ENCODE measurements around the gene CCSER1. TPM values are rescaled to one million over a fixed set of nuclear protein-coding genes. Genes with fewer than 3 reads are reported as not detected.
"Not testable (repeated sequence)": the region's sequence is repeated elsewhere in the genome, so short reads cannot be mapped to it uniquely, and the experiment has no call there.

The CCSER1 gene
- total and polyA plus RNA-seq, 2 experiments from 2014 or later, result not detected

DNA sequence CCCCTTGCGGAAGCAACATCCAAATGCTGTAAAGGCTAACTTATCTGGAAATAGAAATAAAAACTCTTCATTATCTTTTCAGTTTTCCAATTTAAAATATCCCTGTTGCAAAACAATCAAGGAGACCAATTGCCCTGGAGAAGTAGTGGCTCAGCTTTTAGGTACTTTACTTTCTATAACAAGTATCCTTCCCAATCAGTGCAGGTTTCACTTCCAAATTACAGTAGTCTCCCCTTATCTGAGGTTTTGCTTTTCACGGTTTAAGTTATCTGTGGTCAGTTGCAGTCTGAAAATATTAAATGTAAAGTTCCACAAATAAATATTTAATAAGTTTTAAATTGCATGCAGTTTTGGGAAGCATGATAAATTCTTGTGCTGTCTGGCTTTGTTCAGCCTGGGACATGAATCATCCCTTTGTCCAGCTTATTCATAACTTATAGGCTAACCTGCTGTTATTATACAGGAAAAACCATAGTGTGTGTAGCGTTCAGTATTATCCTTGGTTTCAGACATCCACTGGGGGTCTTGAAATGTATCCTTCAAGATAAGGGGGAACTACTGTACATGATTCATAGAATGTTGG is 1203.5 kb downstream of the CCSER1 start:
- no peak overlapping the region for H3K27ac ChIP-seq
- in situ Hi-C loops (cut with MboI), result no loop called here
- no peak overlapping the region for H3K4me3 ChIP-seq
- no peak overlapping the region for H3K9ac ChIP-seq
- no peaks in the 10 kb centered on the region for H4K20me1 ChIP-seq (ENCODE audit: insufficient read depth)
- H3K27me3 ChIP-seq (replicated peaks; ENCODE audit: insufficient read depth), result no peaks in the 10 kb centered on the region
- no peaks in the 10 kb centered on the region for H3K36me3 ChIP-seq (ENCODE audit: low read depth)
- H3F3A ChIP-seq (ENCODE audit: insufficient read depth), result no peaks in the 10 kb centered on the region
- no peaks in the 10 kb centered on the region for H3K9me2 ChIP-seq (ENCODE audit: insufficient read depth)
- no peak overlapping the region for H3K4me2 ChIP-seq (ENCODE audit: unreplicated experiment)
- H3K4me1 ChIP-seq (ENCODE audit: insufficient read depth), result no peaks in the 10 kb centered on the region
- no peak overlapping the region for H2AFZ ChIP-seq
- TF ChIP-seq EZH2 (IDR thresholded peaks at IDR 0.05; ENCODE audit: insufficient read depth, poor library complexity, severe bottlenecking) (no peak), EZH2phosphoT487 (IDR thresholded peaks at IDR 0.05; ENCODE audit: insufficient read depth, low read depth) (no peak)
- 30 to 34% methylated on average over 3 of the region's 3 CpGs for WGBS, 2 experiments (ENCODE audit: low coverage in 1 of 2, low lambda C conversion rate in 2 of 2, missing lambda C conversion rate in 2 of 2)
- no peak for DNase-seq
- H3K9me3 ChIP-seq (ENCODE audit: low read depth), result no peaks in the 10 kb centered on the region
- H3K79me2 ChIP-seq (ENCODE audit: insufficient read depth), result no peaks in the 10 kb centered on the region

DNA sequence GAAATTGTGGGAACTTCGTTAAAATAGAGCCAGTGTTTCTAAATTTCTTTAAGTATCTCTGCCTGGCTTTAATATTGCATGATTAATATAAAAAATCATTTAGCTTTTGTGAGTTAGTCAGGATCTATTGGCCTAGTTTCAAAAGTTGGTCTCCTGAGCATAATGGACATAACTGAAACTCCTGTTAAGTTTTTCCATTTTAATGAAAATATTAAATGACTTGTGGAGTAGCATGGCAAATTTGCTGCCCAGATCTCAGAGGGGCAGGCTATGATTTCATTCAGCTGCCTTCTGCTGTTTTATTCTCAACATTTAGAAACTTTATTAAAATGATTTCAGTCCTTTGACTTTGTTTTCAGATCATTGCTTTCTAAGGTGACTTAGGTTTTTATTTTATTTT is 1213.6 kb downstream of the CCSER1 start:
- in situ Hi-C loops (cut with MboI), result no loop called here

DNA sequence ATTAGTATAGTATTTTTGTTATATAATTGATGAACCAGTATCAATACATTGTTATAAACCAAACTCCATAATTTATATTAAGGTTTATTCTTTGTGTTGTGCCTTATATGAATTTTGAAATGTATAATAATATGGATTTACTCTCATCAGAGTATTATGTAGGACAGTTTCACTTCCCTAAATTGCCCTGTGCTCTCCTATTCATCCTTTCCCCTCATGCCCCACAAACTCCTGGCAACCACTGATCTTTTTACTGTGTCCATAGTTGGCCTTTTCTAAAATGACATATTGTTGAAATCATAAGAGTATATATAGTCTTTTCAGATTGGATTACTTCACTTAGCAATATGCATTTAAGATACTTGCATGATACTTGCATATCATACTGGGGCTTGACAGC is 1218.4 kb downstream of the CCSER1 start:
- Histone ChIP-seq H3K9ac (no peak overlapping the region), H3K9me3 (ENCODE audit: low read depth) (no peaks in the 10 kb centered on the region), H3K4me3 (no peak overlapping the region), H3F3A (ENCODE audit: insufficient read depth) (no peaks in the 10 kb centered on the region), H2AFZ (no peak overlapping the region), H3K9me2 (ENCODE audit: insufficient read depth) (no peaks in the 10 kb centered on the region), H4K20me1 (ENCODE audit: insufficient read depth) (no peaks in the 10 kb centered on the region), H3K27ac (no peak overlapping the region), H3K4me1 (ENCODE audit: insufficient read depth) (no peaks in the 10 kb centered on the region), H3K36me3 (ENCODE audit: low read depth) (no peaks in the 10 kb centered on the region), H3K4me2 (ENCODE audit: unreplicated experiment) (no peak overlapping the region), H3K79me2 (ENCODE audit: insufficient read depth) (no peaks in the 10 kb centered on the region), H3K27me3 (replicated peaks; ENCODE audit: insufficient read depth) (no peaks in the 10 kb centered on the region)
- TF ChIP-seq EZH2phosphoT487 (IDR thresholded peaks at IDR 0.05; ENCODE audit: insufficient read depth, low read depth) (no peak), EZH2 (IDR thresholded peaks at IDR 0.05; ENCODE audit: insufficient read depth, poor library complexity, severe bottlenecking) (no peak)
- in situ Hi-C loops (cut with MboI), result no loop called here
- no peak for DNase-seq

More for the DNA sequence above, 1213.6 kb downstream of the CCSER1 start:
- H3F3A ChIP-seq (ENCODE audit: insufficient read depth), result no peaks in the 10 kb centered on the region
- H4K20me1 ChIP-seq (ENCODE audit: insufficient read depth), result no peaks in the 10 kb centered on the region
- H3K4me2 ChIP-seq (ENCODE audit: unreplicated experiment), result no peak overlapping the region
- no peaks in the 10 kb centered on the region for H3K36me3 ChIP-seq (ENCODE audit: low read depth)
- no peak overlapping the region for H3K4me3 ChIP-seq
- H3K4me1 ChIP-seq (ENCODE audit: insufficient read depth), result no peaks in the 10 kb centered on the region
- 22 to 32% methylated on average over 1 of the region's 1 CpG for WGBS, 2 experiments (ENCODE audit: low coverage in 1 of 2, low lambda C conversion rate in 2 of 2, missing lambda C conversion rate in 2 of 2)
- TF ChIP-seq EZH2phosphoT487 (IDR thresholded peaks at IDR 0.05; ENCODE audit: insufficient read depth, low read depth) (no peak), EZH2 (IDR thresholded peaks at IDR 0.05; ENCODE audit: insufficient read depth, poor library complexity, severe bottlenecking) (no peak)
- H3K27ac ChIP-seq, result no peak overlapping the region
- no peaks in the 10 kb centered on the region for H3K9me3 ChIP-seq (ENCODE audit: low read depth)
- H3K79me2 ChIP-seq (ENCODE audit: insufficient read depth), result no peaks in the 10 kb centered on the region
- DNase-seq, result no peak
- no peaks in the 10 kb centered on the region for H3K9me2 ChIP-seq (ENCODE audit: insufficient read depth)
- H2AFZ ChIP-seq, result no peak overlapping the region
- H3K9ac ChIP-seq, result no peak overlapping the region
- no peaks in the 10 kb centered on the region for H3K27me3 ChIP-seq (replicated peaks; ENCODE audit: insufficient read depth)

DNA sequence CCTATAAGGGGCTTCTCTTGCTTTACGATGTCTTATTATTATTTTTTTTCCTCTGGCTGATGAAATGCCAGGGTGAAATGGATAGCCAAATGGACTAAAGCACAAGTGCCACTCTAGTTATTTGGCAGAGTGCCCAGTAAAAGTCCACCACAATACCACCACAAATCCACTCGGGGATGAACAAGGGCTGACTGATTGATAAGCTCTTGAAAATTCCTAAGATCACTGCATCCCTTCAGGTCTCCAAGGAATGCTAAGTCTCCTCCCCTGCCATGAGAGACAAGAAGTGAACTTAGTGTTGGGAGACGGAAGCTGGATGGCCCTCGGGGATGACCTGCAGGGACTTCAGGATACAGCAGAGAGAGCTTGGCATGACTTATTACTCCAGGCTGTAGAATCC is 1229.3 kb downstream of the CCSER1 start:
- H3K27me3 ChIP-seq (replicated peaks; ENCODE audit: insufficient read depth), result not testable (repeated sequence)

DNA sequence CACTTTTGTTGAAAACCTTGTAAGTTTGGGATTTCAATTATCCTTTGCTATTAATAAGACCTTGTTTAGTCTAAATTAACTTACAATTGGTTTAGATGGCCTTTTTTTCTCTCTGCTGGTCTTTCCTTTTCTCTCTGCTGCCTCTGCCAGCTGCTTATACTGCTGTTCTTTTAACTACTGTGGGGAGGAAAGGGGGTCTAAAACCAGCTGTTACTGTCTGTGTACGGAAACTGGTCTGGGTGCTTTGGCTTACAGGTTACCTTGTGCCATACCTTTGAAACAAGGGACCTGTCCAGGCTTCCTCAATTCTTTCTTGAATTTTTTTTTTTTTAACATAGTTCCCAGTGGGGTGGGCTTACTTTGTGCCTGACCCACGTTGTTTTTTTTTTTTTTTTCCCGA is 1230.8 kb downstream of the CCSER1 start:
- H3K4me1 ChIP-seq (ENCODE audit: insufficient read depth); in situ Hi-C loops (cut with MboI); H3K4me2 ChIP-seq (ENCODE audit: unreplicated experiment); H3K36me3 ChIP-seq (ENCODE audit: low read depth); H3K9me3 ChIP-seq (ENCODE audit: low read depth); H4K20me1 ChIP-seq (ENCODE audit: insufficient read depth); H3K9ac ChIP-seq; H2AFZ ChIP-seq; DNase-seq; H3K79me2 ChIP-seq (ENCODE audit: insufficient read depth); H3K9me2 ChIP-seq (ENCODE audit: insufficient read depth); H3K4me3 ChIP-seq; H3F3A ChIP-seq (ENCODE audit: insufficient read depth); H3K27me3 ChIP-seq (replicated peaks; ENCODE audit: insufficient read depth); H3K27ac ChIP-seq: not testable (repeated sequence)
- 11 to 23% methylated on average over 3 of the region's 3 CpGs for WGBS, 2 experiments (ENCODE audit: low coverage in 1 of 2, low lambda C conversion rate in 2 of 2, missing lambda C conversion rate in 2 of 2)

More for the DNA sequence above, 1229.3 kb downstream of the CCSER1 start:
- H3K4me2 ChIP-seq (ENCODE audit: unreplicated experiment); H3K36me3 ChIP-seq (ENCODE audit: low read depth); H2AFZ ChIP-seq; H3K9ac ChIP-seq; H3F3A ChIP-seq (ENCODE audit: insufficient read depth); H3K9me3 ChIP-seq (ENCODE audit: low read depth); in situ Hi-C loops (cut with MboI); H3K4me3 ChIP-seq; H3K9me2 ChIP-seq (ENCODE audit: insufficient read depth); H4K20me1 ChIP-seq (ENCODE audit: insufficient read depth); H3K4me1 ChIP-seq (ENCODE audit: insufficient read depth); H3K27ac ChIP-seq; DNase-seq; H3K79me2 ChIP-seq (ENCODE audit: insufficient read depth): not testable (repeated sequence)
- 35 to 55% methylated on average over 4 of the region's 4 CpGs for WGBS, 2 experiments (ENCODE audit: low coverage in 1 of 2, low lambda C conversion rate in 2 of 2, missing lambda C conversion rate in 2 of 2)

DNA sequence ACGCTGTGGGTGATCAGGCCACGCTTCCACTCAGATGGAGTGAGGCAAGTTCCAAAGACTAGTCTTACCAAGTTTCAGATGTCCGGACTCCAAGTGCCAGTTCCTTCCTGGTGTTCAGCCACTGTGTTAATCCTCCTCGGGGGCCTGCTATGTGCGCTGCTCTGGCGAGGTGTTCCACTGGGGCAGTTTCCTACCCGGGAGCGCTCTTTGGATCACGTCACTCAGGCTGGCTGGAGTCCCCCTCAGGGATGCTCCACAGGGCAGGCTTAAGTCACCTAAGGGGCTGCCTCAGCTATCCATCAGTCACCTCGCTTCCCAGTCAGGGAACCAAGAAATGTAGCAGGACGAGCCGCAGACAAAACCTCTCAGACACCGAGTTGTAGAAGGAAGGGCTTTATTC is 1231.4 kb downstream of the CCSER1 start:
- H3K4me1 ChIP-seq (ENCODE audit: insufficient read depth); H3K9me3 ChIP-seq (ENCODE audit: low read depth); H3K9me2 ChIP-seq (ENCODE audit: insufficient read depth); H3F3A ChIP-seq (ENCODE audit: insufficient read depth); H3K79me2 ChIP-seq (ENCODE audit: insufficient read depth); DNase-seq; H3K4me3 ChIP-seq; H3K27me3 ChIP-seq (replicated peaks; ENCODE audit: insufficient read depth); H3K36me3 ChIP-seq (ENCODE audit: low read depth); H3K4me2 ChIP-seq (ENCODE audit: unreplicated experiment); H3K27ac ChIP-seq; H3K9ac ChIP-seq; H2AFZ ChIP-seq; in situ Hi-C loops (cut with MboI); H4K20me1 ChIP-seq (ENCODE audit: insufficient read depth): not testable (repeated sequence)
- WGBS, 2 experiments (ENCODE audit: low coverage in 1 of 2, low lambda C conversion rate in 2 of 2, missing lambda C conversion rate in 2 of 2), result 29 to 33% methylated on average over 13 of the region's 13 CpGs

Data from GM23248 (cell line).